Glutamatergic neuron (in vitro differentiated cells): ENCODE measurements around the gene EPB41L2. TPM values are rescaled to one million over a fixed set of nuclear protein-coding genes. Genes with fewer than 3 reads are reported as not detected.

Experiments
- DNase-seq: peaks from one replicate; pipeline ENCODE4 v3.0.0; 2022
- H3K27ac Mint-ChIP-seq: one replicate; pipeline ENCODE4 v1.8.0; 2020; ENCODE audit warnings: mild to moderate bottlenecking, mixed read lengths, inconsistent platforms; ENCODE audit not compliant: unreplicated experiment
- H3K27me3 Mint-ChIP-seq: one replicate; pipeline ENCODE4 v1.8.0; 2020; ENCODE audit warnings: mild to moderate bottlenecking, moderate library complexity, mixed read lengths, inconsistent platforms; ENCODE audit not compliant: unreplicated experiment
- H3K36me3 Mint-ChIP-seq: one replicate; pipeline ENCODE4 v1.8.0; 2020; ENCODE audit warnings: mild to moderate bottlenecking, mixed read lengths, inconsistent platforms; ENCODE audit not compliant: unreplicated experiment
- H3K4me1 Mint-ChIP-seq: one replicate; pipeline ENCODE4 v1.8.0; 2020; ENCODE audit warnings: mild to moderate bottlenecking, low read depth, mixed read lengths, inconsistent platforms; ENCODE audit not compliant: unreplicated experiment
- H3K4me3 Mint-ChIP-seq: one replicate; pipeline ENCODE4 v1.8.0; 2020; ENCODE audit warnings: mild to moderate bottlenecking, mixed read lengths, inconsistent platforms; ENCODE audit not compliant: unreplicated experiment
- H3K9me3 Mint-ChIP-seq: one replicate; pipeline ENCODE4 v1.8.0; 2020; ENCODE audit warnings: mild to moderate bottlenecking, moderate library complexity, mixed read lengths, inconsistent platforms; ENCODE audit not compliant: unreplicated experiment
- CTCF ChIP-seq: fragments of 200-600 bp; sonication (generic); IDR thresholded peaks from one replicate; pipeline ENCODE4 v1.5.0; 2021; ENCODE audit not compliant: partially characterized antibody, unreplicated experiment
- total RNA-seq: library from RNA; stranded (reverse); fragmentation: NEBNext Ultra II Directional; extraction: Animal tissue kit (Norgen Biotek cat#: 25700); gene quantifications from one replicate; pipeline ENCODE4 v1.2.1, GENCODE V29; 2021; ENCODE audit not compliant: unreplicated experiment

EPB41L2 gene
- total RNA-seq, 1 donor from 2014 or later, result 36.2 TPM

- Mint-ChIP-seq H3K4me1 (peaks cover 4% of the 10 kb centered on the region), H3K9me3 (peaks cover 2% of the 10 kb centered on the region), H3K27ac (no peak overlapping the region), H3K4me3 (no peak overlapping the region), H3K36me3 (no peaks in the 10 kb centered on the region), H3K27me3 (no peaks in the 10 kb centered on the region)
- no peak for DNase-seq
- TF ChIP-seq CTCF, result no peak
These were observed 20.4 kb downstream of the EPB41L2 start for GRCh38 chr6:131042664-131043063.

- no peak overlapping the region for H3K4me3 Mint-ChIP-seq
These were observed 21.2 kb downstream of the EPB41L2 start for GRCh38 chr6:131041814-131042213.

GRCh38 chr6:131040866-131041265, 22.2 kb downstream of the EPB41L2 start:
- no peaks in the 10 kb centered on the region for H3K36me3 Mint-ChIP-seq
- peaks cover 4% of the 10 kb centered on the region for H3K4me1 Mint-ChIP-seq
- peaks cover 2% of the 10 kb centered on the region for H3K9me3 Mint-ChIP-seq
- H3K4me3 Mint-ChIP-seq, result no peak overlapping the region
- no peak for TF ChIP-seq CTCF
- DNase-seq, result no peak
- no peak overlapping the region for H3K27ac Mint-ChIP-seq
- no peaks in the 10 kb centered on the region for H3K27me3 Mint-ChIP-seq

More at GRCh38 chr6:131041814-131042213, 21.2 kb downstream of the EPB41L2 start:
- H3K27me3 Mint-ChIP-seq, result no peaks in the 10 kb centered on the region
- TF ChIP-seq CTCF, result no peak
- peaks cover 4% of the 10 kb centered on the region for H3K4me1 Mint-ChIP-seq
- no peaks in the 10 kb centered on the region for H3K36me3 Mint-ChIP-seq
- DNase-seq, result no peak
- H3K27ac Mint-ChIP-seq, result no peak overlapping the region
- H3K9me3 Mint-ChIP-seq, result peaks cover 2% of the 10 kb centered on the region

- Mint-ChIP-seq H3K4me3 (no peak overlapping the region), H3K27me3 (no peaks in the 10 kb centered on the region), H3K9me3 (peaks cover 2% of the 10 kb centered on the region), H3K4me1 (peaks cover 4% of the 10 kb centered on the region), H3K36me3 (no peaks in the 10 kb centered on the region), H3K27ac (no peak overlapping the region)
- no peak for DNase-seq
- TF ChIP-seq CTCF, result no peak
These were observed 23.7 kb downstream of the EPB41L2 start for GRCh38 chr6:131039345-131039680.

GRCh38 chr6:131038597-131039344, 24.3 kb downstream of the EPB41L2 start:
- H3K9me3 Mint-ChIP-seq, result peaks cover 2% of the 10 kb centered on the region
- no peak for DNase-seq
- no peak for TF ChIP-seq CTCF
- no peaks in the 10 kb centered on the region for H3K36me3 Mint-ChIP-seq
- H3K4me3 Mint-ChIP-seq, result no peak overlapping the region
- peaks cover 4% of the 10 kb centered on the region for H3K4me1 Mint-ChIP-seq
- no peak overlapping the region for H3K27ac Mint-ChIP-seq
- no peaks in the 10 kb centered on the region for H3K27me3 Mint-ChIP-seq
